ENCODE measurements around the gene CFAP58. TPM values are rescaled to one million over a fixed set of nuclear protein-coding genes. Genes with fewer than 3 reads are reported as not detected.

Gene CFAP58
- total and polyA plus RNA-seq, 2 donors (not counting 1 experiment from before 2014, with no cell fraction given): not detected

GRCh38 chr10:104440221-104440620 is 86.6 kb downstream of the CFAP58 start:
- H3K4me1 Mint-ChIP-seq: no peaks in the 10 kb centered on the region
- H3K27me3 ChIP-seq (replicated peaks in 1 of 4; ENCODE audit: control extremely low read depth in 1 of 4, control insufficient read depth in 3 of 4, insufficient read depth in 4 of 4, low read length in 3 of 4): no peaks in the 10 kb centered on the region

GRCh38 chr10:104441329-104442000 is 87.8 kb downstream of the CFAP58 start:
- Histone ChIP-seq H2AFZ (ENCODE audit: insufficient read depth, low read depth, low read length, poor library complexity, severe bottlenecking) (no peak overlapping the region), H3K4me1 (ENCODE audit: control insufficient read depth in 2 of 2, insufficient read depth in 2 of 2, low read length in 2 of 2) (no peaks in the 10 kb centered on the region), H3K9me3 (ENCODE audit: control extremely low read depth in 1 of 3, control insufficient read depth in 2 of 3, insufficient read depth in 1 of 3, low read length in 2 of 3) (no peaks in the 10 kb centered on the region), H3K9ac (ENCODE audit: low read length) (no peak overlapping the region), H3K27ac (ENCODE audit: low read length in 2 of 2) (no peak overlapping the region), H3K27me3 (replicated peaks in 1 of 4; ENCODE audit: control extremely low read depth in 1 of 4, control insufficient read depth in 3 of 4, insufficient read depth in 4 of 4, low read length in 3 of 4) (no peaks in the 10 kb centered on the region), H4K20me1 (ENCODE audit: control insufficient read depth, insufficient read depth, low read length, poor library complexity, severe bottlenecking) (no peaks in the 10 kb centered on the region), H3K4me2 (replicated peaks; ENCODE audit: low read depth, low read length, poor library complexity, severe bottlenecking) (no peak overlapping the region), H3K4me3 (ENCODE audit: control extremely low read depth in 1 of 5, extremely low read depth in 1 of 5, insufficient read depth in 1 of 5, low read depth in 2 of 5, low read length in 4 of 5) (no peak overlapping the region), H3K36me3 (replicated peaks in 1 of 2; ENCODE audit: control extremely low read depth in 1 of 2, control insufficient read depth in 1 of 2, extremely low read depth in 1 of 2, insufficient read depth in 2 of 2, low read length in 1 of 2) (no peaks in the 10 kb centered on the region), H3K79me2 (ENCODE audit: control insufficient read depth, insufficient read depth, low read length) (no peaks in the 10 kb centered on the region)
- no peak overlapping the region for H3K4me3 Mint-ChIP-seq
- ATAC-seq (ENCODE audit: low read depth) (no peak), DNase-seq (no peak)
- H3K9me3 Mint-ChIP-seq (ENCODE audit: insufficient read depth): no peaks in the 10 kb centered on the region
- H3K27ac Mint-ChIP-seq: no peak overlapping the region
- ChIA-PET POLR2A (no interaction called here), CTCF (no interaction called here)
- peaks cover 8% of the 10 kb centered on the region for H3K27me3 Mint-ChIP-seq
- H3K4me1 Mint-ChIP-seq: no peaks in the 10 kb centered on the region
- intact Hi-C loops (cut with micrococcal nuclease): no loop called here
- WGBS (ENCODE audit: insufficient coverage): 0% methylated on average over 1 of the region's 5 CpGs
- TF ChIP-seq CTCF (IDR thresholded peaks at IDR 0.05): no peak
- no peak for TF ChIP-seq EZH2 (IDR thresholded peaks at IDR 0.05; ENCODE audit: borderline replicate concordance, insufficient read depth, low read depth, low read length, poor library complexity, severe bottlenecking)

More at GRCh38 chr10:104440221-104440620, 86.6 kb downstream of the CFAP58 start:
- ATAC-seq (ENCODE audit: low read depth) (no peak), DNase-seq (no peak)
- Histone ChIP-seq H3K4me1 (ENCODE audit: control insufficient read depth in 2 of 2, insufficient read depth in 2 of 2, low read length in 2 of 2) (no peaks in the 10 kb centered on the region), H3K9me3 (ENCODE audit: control extremely low read depth in 1 of 3, control insufficient read depth in 2 of 3, insufficient read depth in 1 of 3, low read length in 2 of 3) (no peaks in the 10 kb centered on the region), H3K27ac (ENCODE audit: low read length in 2 of 2) (no peak overlapping the region), H3K4me3 (ENCODE audit: control extremely low read depth in 1 of 5, extremely low read depth in 1 of 5, insufficient read depth in 1 of 5, low read depth in 2 of 5, low read length in 4 of 5) (no peak overlapping the region), H4K20me1 (ENCODE audit: control insufficient read depth, insufficient read depth, low read length, poor library complexity, severe bottlenecking) (no peaks in the 10 kb centered on the region), H2AFZ (ENCODE audit: insufficient read depth, low read depth, low read length, poor library complexity, severe bottlenecking) (no peak overlapping the region), H3K36me3 (replicated peaks in 1 of 2; ENCODE audit: control extremely low read depth in 1 of 2, control insufficient read depth in 1 of 2, extremely low read depth in 1 of 2, insufficient read depth in 2 of 2, low read length in 1 of 2) (no peaks in the 10 kb centered on the region), H3K9ac (ENCODE audit: low read length) (no peak overlapping the region), H3K79me2 (ENCODE audit: control insufficient read depth, insufficient read depth, low read length) (no peaks in the 10 kb centered on the region), H3K4me2 (replicated peaks; ENCODE audit: low read depth, low read length, poor library complexity, severe bottlenecking) (no peak overlapping the region)
- TF ChIP-seq CTCF (IDR thresholded peaks at IDR 0.05): no peak
- no peak for TF ChIP-seq EZH2 (IDR thresholded peaks at IDR 0.05; ENCODE audit: borderline replicate concordance, insufficient read depth, low read depth, low read length, poor library complexity, severe bottlenecking)
- CTCF ChIA-PET: no interaction called here
- POLR2A ChIA-PET: no interaction called here
- Mint-ChIP-seq H3K9me3 (ENCODE audit: insufficient read depth) (no peaks in the 10 kb centered on the region), H3K27me3 (peaks cover 15% of the 10 kb centered on the region), H3K4me3 (no peak overlapping the region), H3K27ac (no peak overlapping the region)
- WGBS (ENCODE audit: insufficient coverage): no CpG with 5 or more reads among the region's 2 CpGs
- intact Hi-C loops (cut with micrococcal nuclease): no loop called here

Data from B cell (primary cell).